ENCODE measurements around the gene MEA1. TPM values are rescaled to one million over a fixed set of nuclear protein-coding genes. Genes with fewer than 3 reads are reported as not detected.
"Not testable (repeated sequence)": the region's sequence is repeated elsewhere in the genome, so short reads cannot be mapped to it uniquely, and the experiment has no call there.

MEA1 gene
- total RNA-seq, 1 experiment from 2014 or later, result 98.7 TPM

GRCh38 chr6:43013097-43013842 is 476 bp downstream of the MEA1 start:
- DNase-seq (ENCODE audit: low read depth), result no peak

DNA sequence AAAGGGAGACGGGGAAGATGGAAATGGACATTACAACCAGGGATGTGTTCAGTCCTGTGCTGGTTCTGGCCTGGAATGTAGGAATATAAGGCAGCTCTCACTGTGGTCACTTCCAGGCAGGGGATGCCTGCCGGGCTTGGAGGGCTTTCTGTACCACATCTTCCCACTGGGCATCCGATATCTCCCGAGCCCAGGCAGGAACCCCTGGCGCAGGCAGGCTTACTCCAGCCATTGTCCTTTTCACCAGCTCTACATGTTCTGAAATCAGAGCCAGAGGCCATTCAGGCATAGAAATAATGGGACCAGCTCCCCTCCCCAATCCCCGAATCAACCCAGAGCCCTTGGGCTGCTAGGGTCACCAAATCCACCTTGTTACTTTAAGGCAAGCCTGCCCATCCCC is 1.4 kb downstream of the MEA1 start:
- DNase-seq (ENCODE audit: low read depth), result no peak

DNA sequence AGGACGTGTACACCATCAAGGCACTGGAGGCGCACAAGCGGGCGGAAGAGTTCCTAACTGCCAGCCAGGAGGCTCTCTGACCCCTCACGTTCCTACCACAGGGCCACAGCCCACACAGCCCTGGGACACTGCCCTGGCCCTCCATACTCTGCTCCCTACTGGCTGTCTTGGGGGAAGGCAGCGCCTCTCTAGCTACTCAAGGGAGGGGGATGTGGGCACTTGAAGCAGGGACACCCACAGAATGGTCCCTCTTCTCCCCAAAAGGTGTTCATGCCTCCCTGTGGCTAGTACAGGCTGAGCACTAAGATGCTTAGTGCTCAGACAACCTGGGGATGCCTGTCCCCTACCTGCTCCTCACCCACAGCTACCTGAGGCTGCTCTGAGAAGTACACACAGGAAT is 2.5 kb downstream of the MEA1 start:
- DNase-seq (ENCODE audit: low read depth), result no peak

GRCh38 chr6:43009124-43009523 is 4.6 kb downstream of the MEA1 start:
- peak; percentile 21 for DNase-seq (ENCODE audit: low read depth)

GRCh38 chr6:43007126-43007525 is 6.6 kb downstream of the MEA1 start:
- DNase-seq (ENCODE audit: low read depth), result no peak

- no peak for DNase-seq (ENCODE audit: low read depth)
These were observed 7.5 kb downstream of the MEA1 start for GRCh38 chr6:43006251-43006650.

- no peak for DNase-seq (ENCODE audit: low read depth)
These were observed 7.9 kb downstream of the MEA1 start for GRCh38 chr6:43005844-43006243.

GRCh38 chr6:43001843-43002242 is 11.9 kb downstream of the MEA1 start:
- no peak for DNase-seq (ENCODE audit: low read depth)

- not testable (repeated sequence) for DNase-seq (ENCODE audit: low read depth)
These were observed 15.5 kb downstream of the MEA1 start for GRCh38 chr6:42998205-42998604.

DNA sequence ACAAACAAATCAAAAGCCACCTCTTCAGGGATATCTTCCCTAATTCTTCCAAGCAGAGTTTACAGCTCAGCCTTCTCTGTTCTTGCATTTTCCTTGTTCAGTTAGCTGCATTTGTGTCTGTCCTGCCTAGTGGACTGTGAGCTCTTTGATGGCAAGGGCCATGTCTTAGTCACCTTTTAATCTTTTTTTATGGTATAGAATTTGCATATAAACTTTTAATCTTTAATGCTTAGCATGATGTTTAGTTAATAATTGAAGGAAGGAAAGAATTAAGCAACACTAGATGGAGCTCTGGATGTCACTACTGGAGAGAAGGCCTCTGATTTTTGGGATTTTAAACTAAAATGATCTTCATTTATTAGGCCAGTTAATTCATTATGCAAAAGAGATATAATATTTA is 17.2 kb downstream of the MEA1 start:
- no peak for DNase-seq (ENCODE audit: low read depth)

- DNase-seq (ENCODE audit: low read depth), result no peak
These were observed 20.3 kb downstream of the MEA1 start for GRCh38 chr6:42993445-42993844.

DNA sequence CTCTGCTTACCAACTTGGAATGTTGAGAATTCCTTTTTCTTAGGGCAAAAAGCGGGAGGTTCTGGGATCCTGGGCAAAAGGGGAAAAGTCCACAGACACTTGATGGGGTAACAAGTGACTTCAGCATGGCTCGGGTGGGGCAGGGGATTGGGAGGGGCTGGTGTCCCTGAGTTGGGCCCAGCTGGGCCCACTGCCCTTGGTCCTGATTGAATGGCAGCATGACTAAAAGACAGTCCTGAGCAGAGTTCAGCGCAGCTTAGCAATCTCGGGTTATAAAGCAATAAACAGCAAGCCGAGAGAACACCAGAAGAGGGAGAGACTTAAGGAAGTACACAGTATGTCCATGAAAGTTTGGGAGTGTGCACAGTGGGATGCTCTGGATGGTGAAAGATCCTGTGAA is 23.8 kb downstream of the MEA1 start:
- no peak for DNase-seq (ENCODE audit: low read depth)

DNA sequence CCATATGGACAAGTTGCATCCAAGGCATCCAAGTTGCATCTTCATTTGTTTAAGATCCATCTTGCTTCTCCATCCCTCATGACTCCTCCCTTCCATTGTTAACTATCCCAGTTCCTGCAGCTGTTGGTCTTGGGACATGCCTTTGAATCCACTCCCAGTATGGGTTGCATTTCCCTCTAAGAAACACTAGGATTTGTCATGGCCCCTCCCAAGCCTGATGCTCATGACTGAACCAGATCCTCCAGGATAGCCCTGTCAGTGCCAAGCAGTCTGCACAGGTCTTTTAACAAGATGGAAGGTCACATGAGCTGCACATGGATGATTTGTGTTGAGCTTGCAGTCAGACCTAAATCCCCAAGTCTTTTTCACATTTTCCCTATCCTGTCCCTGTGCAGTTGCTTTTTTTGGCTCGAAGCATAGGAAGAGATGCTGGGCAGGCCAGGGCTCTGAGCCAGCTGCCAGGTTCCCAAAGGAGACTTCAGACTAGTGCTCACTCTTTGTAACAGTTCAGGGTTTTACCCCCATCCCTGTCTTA is 25.2 kb downstream of the MEA1 start:
- DNase-seq (ENCODE audit: low read depth), result peak; percentile 24

- DNase-seq (ENCODE audit: low read depth), result no peak
These were observed 26.0 kb downstream of the MEA1 start for GRCh38 chr6:42987533-42988451.

GRCh38 chr6:42984924-42985475 is 28.7 kb downstream of the MEA1 start:
- no peak for DNase-seq (ENCODE audit: low read depth)

GRCh38 chr6:42984001-42984923 is 29.5 kb downstream of the MEA1 start, which contains the start of gene PPP2R5D:
TSS of gene PPP2R5D (plus strand) at chr6:42984570. CDS start at chr6:42984678, 108 bp downstream.
- DNase-seq (ENCODE audit: low read depth), result peak; percentile 99

DNA sequence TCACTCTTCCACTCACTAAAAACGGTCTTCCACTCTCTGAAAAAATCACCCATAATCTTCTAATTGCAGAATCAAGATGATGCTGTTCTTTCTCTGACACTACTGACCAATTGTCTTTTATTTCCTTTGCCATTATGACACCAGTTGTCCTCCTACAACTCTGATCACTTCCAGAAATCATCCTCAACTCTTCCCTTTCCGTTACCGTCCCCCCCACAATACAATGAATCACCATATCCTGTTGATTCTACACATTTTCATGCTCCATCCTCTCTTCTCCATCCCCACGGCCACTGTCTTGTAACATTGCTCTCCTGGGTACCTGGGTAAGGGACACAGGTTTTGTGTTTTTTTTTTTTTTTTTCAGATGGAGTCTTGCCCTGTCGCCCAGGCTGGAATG is 31.9 kb downstream of the MEA1 start:
- DNase-seq (ENCODE audit: low read depth), result no peak

DNA sequence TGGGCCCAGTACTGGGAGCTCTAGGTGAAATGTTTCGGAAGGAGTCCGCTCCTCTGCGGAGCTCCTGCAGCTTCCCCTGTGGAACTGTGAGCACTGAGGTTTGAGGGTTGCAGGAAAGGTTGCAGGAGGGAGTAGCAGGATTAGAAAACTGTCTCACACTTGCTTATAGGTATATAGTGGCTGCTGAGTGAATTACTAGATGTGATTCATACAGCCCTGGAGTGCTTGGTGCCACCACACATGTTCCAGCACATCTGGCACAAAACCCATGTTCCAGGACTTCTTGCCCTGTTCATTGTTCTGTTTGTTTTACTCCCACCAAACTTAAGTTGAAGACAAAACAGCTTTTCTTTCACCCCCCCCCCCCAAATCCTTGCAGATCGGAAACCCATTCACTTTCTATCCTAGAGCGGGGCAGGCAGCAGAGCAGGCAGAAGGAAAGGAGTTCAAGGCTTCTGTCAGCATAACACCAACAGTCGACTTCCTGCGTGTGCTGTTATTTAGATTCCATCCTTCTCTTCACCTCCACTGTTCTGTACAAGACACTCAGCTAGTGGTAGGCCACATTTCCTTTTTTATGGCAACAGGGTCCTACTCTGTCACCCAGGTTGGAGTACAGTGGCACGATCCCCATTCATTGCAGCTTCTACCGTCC is 34.1 kb downstream of the MEA1 start:
- DNase-seq (ENCODE audit: low read depth), result peak; percentile 48

GRCh38 chr6:42978839-42979522 is 34.8 kb downstream of the MEA1 start, which contains the start of gene PEX6:
TSS of gene PEX6 (minus strand) at chr6:42979181. CDS start at chr6:42979150, 31 bp downstream.
- DNase-seq (ENCODE audit: low read depth), result peak; percentile 90

GRCh38 chr6:42978487-42978838 is 35.3 kb downstream of the MEA1 start:
- DNase-seq (ENCODE audit: low read depth), result no peak

Data from HT1080 (cell line).